Heart left ventricle (tissue), 16 donors: ENCODE results near the gene NEDD4L. TPM values are rescaled to one million over a fixed set of nuclear protein-coding genes. Genes with fewer than 3 reads are reported as not detected.

Experiments
- ATAC-seq, 4 donors: fragments of 200-7000 bp; cut with Tn5 transposase; one replicate each; pipeline ENCODE4 v1.9.1; 2020 to 2022; ENCODE audit warnings: moderate library complexity in 4 of 4, mild to moderate bottlenecking in 3 of 4, moderate number of reproducible peaks in 1 of 4
- DNase-seq, 5 donors: peaks; one replicate each; pipeline ENCODE4 v3.0.0-alpha.2; 2020
- H3K27ac ChIP-seq, 12 donors: fragments of 200-600 bp; sonication (generic) in 4 of 12; one replicate each; pipeline versions ENCODE4 v1.5.0 to v1.8.0; 2016 to 2022; ENCODE audit warnings: mild to moderate bottlenecking in 2 of 12
- H3K27me3 ChIP-seq, 9 donors: fragments of 200-600 bp; sonication (generic) in 2 of 9; one replicate each; pipeline versions ENCODE4 v1.5.1 to v1.8.0; 2016 to 2022; ENCODE audit warnings: mild to moderate bottlenecking in 3 of 9
- H3K36me3 ChIP-seq, 9 donors: fragments of 200-600 bp; sonication (generic) in 2 of 9; one replicate each; pipeline versions ENCODE4 v1.5.0 to v1.8.0; 2018 to 2022; ENCODE audit warnings: mild to moderate bottlenecking in 2 of 9
- H3K4me1 ChIP-seq, 12 donors: fragments of 200-600 bp; sonication (generic) in 4 of 12; one replicate each; pipeline versions ENCODE4 v1.5.0 to v1.8.0; 2016 to 2022; ENCODE audit warnings: mild to moderate bottlenecking in 3 of 12
- H3K4me3 ChIP-seq, 12 donors: fragments of 200-600 bp; sonication (generic) in 4 of 12; one replicate each; pipeline versions ENCODE4 v1.5.0 to v1.8.0; 2017 to 2022; ENCODE audit warnings: mild to moderate bottlenecking in 9 of 12, moderate library complexity in 4 of 12
- H3K9me3 ChIP-seq, 12 donors: fragments of 200-600 bp; sonication (generic) in 4 of 12; one replicate each; pipeline versions ENCODE4 v1.5.0 to v1.8.0; 2016 to 2022; ENCODE audit warnings: mild to moderate bottlenecking in 1 of 12
- POLR2A ChIP-seq, 2 donors: fragments of 450-650 bp; IDR thresholded peaks; one replicate each; pipeline ENCODE4 v1.6.1; 2017; ENCODE audit warnings: antibody characterized with exemption in 2 of 2, mild to moderate bottlenecking in 2 of 2, moderate library complexity in 2 of 2
- WGBS, 4 donors: extraction: QIAGEN DNeasy Blood & Tissue Kit in 2 of 4; methylation state at CpG; one replicate each; pipeline versions ENCODE4 v1.1.5 to v1.1.7; 2013 to 2018; 5-methylcytosine and 5-hydroxymethylcytosine counted together
- intact Hi-C, 10 donors: fragments of 100-400 bp; cut with DNase I; formaldehyde crosslinking; loops; one replicate each; pipeline versions ENCODE4 v1.11.1 to v1.14.2; 2022
- polyA plus RNA-seq, 2 donors: library from polyadenylated mRNA; stranded (reverse); fragments of 200-250 nt; gene quantifications; one replicate each; pipeline ENCODE4 v1.2.3, GENCODE V29; 2013
- total RNA-seq, 9 donors: library from RNA; depleted of rRNA in 2 of 9; stranded (reverse); fragments of >200 nt in 2 of 9; fragmentation: NEBNext Ultra II Directional in 3 of 9; extraction: Animal tissue kit (Norgen Biotek cat#: 25700) in 3 of 9; gene quantifications; one replicate each; pipeline versions ENCODE4 v1.1.0 to v1.2.4, GENCODE V29; 2016 to 2023
- TF ChIP-seq, protein P1 (sequence below), 12 donors: fragments of 200-600 bp; sonication (generic) in 4 of 12; IDR thresholded peaks; one replicate each; pipeline versions ENCODE4 v1.5.0 to v1.8.0; 2018 to 2022; ENCODE audit warnings: antibody characterized with exemption in 12 of 12, mild to moderate bottlenecking in 5 of 12
- donor health status: ischemic (EF 13 %, LVEDD 7.1; RV severe dilation, severe dysfunction).
- donor health status: healthy with polysubstance abuse.
- donor health status: DM: no; HTN: yes; CAD: no.
- donor health status: DM: no; HTN: no; CAD: no.
- donor health status: ischemic (EF 25% LVEDD 6.9; RV normal size, moderate dysfunction).
- donor health status: ischemic (EF 25% LVEDD 5.7; RV mildly dilated, moderate dysfunction).
- donor health status: healthy.
- donor health status: DM: yes; HTN: yes; CAD: no.
- donor health status: ischemic (EF 35%, LVEDD 5.7; RV mildly dilated, moderate dysfunction).
- donor health status: nonischemic (EF 11% LVEDD 7.7; RV severe dilation, severe dysfunction).
- donor health status: DM: yes; HTN: yes; CAD: no.
- donor health status: PGD.
- donor health status: ischemic (EF 29% LVEDD 5.4; RV normal size, mild dysfunction).
- donor health status: nonischemic (EF 23%, LVEDD 6.1; RV moderate dilation, normal function).

Gene NEDD4L
- total and polyA plus RNA-seq, 11 donors: 14.7 to 64.1 (median 51.7) TPM

DNA sequence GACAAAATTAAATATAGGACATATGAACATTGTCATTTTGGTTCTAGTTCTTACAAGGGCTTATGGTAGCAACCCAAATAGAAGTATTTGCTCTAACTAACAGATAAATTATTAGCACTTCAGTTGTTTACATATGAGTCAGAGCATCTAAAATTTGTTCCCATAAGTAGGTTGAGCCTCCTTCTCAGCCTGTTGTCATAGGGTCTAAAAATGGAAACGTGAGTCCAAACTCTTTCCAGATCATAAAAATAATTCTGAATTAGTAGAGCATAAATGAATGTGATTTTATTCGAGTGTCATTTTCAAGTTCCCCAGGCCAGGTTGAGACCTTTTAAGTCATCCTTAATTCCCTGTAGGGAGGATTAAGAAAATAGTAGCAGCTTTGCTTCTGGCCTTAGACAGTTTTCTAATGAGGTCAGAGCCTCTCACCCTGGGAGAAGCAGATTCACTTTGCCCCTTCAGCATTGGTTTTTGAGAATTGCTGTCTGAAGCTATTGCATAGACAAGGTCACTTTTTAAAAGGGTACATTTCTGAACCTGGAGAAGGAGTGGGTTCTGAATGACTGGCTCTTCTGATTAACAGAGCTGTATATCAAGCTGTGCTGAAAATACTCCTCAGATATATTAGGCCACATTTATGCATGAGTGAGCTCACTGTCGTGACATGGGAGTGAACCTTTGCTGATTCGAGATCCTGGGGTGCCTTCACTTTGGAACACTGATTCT is 164.3 kb downstream of the NEDD4L start:
- Histone ChIP-seq H3K27ac (peak overlapping the region in 10 of 12 donors; percentile 0 to 70 (median 46)), H3K9me3 (no peaks in the 10 kb centered on the region), H3K36me3 (no peaks in the 10 kb centered on the region), H3K4me3 (no peak overlapping the region), H3K27me3 (peaks cover 0 to 14% (median 0%) of the 10 kb centered on the region in 9 donors), H3K4me1 (peaks cover 0 to 24% (median 12%) of the 10 kb centered on the region in 12 donors)
- 24 to 33% (median 30%) methylated on average over 4 of the region's 4 CpGs for WGBS, 4 donors
- ATAC-seq (peak in 3 of 4 donors; percentile 41 to 75 (median 43)), DNase-seq (no peak)
- intact Hi-C loops: no loop called here
- no peak for TF ChIP-seq POLR2A (IDR thresholded peaks at IDR 0.05)
- TF ChIP-seq, protein P1, sequence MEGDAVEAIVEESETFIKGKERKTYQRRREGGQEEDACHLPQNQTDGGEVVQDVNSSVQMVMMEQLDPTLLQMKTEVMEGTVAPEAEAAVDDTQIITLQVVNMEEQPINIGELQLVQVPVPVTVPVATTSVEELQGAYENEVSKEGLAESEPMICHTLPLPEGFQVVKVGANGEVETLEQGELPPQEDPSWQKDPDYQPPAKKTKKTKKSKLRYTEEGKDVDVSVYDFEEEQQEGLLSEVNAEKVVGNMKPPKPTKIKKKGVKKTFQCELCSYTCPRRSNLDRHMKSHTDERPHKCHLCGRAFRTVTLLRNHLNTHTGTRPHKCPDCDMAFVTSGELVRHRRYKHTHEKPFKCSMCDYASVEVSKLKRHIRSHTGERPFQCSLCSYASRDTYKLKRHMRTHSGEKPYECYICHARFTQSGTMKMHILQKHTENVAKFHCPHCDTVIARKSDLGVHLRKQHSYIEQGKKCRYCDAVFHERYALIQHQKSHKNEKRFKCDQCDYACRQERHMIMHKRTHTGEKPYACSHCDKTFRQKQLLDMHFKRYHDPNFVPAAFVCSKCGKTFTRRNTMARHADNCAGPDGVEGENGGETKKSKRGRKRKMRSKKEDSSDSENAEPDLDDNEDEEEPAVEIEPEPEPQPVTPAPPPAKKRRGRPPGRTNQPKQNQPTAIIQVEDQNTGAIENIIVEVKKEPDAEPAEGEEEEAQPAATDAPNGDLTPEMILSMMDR (IDR thresholded peaks at IDR 0.05): no peak

GRCh38 chr18:58209326-58209725 is 165.3 kb downstream of the NEDD4L start:
- no peaks in the 10 kb centered on the region for H3K9me3 ChIP-seq
- peaks cover 0 to 24% (median 14%) of the 10 kb centered on the region in 12 donors for H3K4me1 ChIP-seq
- intact Hi-C loops: no loop called here
- TF ChIP-seq POLR2A (IDR thresholded peaks at IDR 0.05): no peak
- TF ChIP-seq, protein P1 (IDR thresholded peaks at IDR 0.05): no peak
- H3K27ac ChIP-seq: no peak overlapping the region
- no peak overlapping the region for H3K4me3 ChIP-seq
- H3K27me3 ChIP-seq: peaks cover 0 to 15% (median 0%) of the 10 kb centered on the region in 9 donors
- H3K36me3 ChIP-seq: no peaks in the 10 kb centered on the region
- WGBS, 4 donors: 77 to 86% (median 84%) methylated on average over 3 of the region's 3 CpGs
- ATAC-seq: no peak
- DNase-seq: no peak

- H3K27ac ChIP-seq: no peak overlapping the region
- WGBS, 4 donors: 95 to 96% (median 95%) methylated on average over 4 of the region's 4 CpGs
- no peaks in the 10 kb centered on the region for H3K36me3 ChIP-seq
- intact Hi-C loops: no loop called here
- no peak overlapping the region for H3K4me3 ChIP-seq
- peaks cover 0 to 25% (median 13%) of the 10 kb centered on the region in 12 donors for H3K4me1 ChIP-seq
- DNase-seq (no peak), ATAC-seq (no peak)
- no peak for TF ChIP-seq POLR2A (IDR thresholded peaks at IDR 0.05)
- TF ChIP-seq, protein P1 (IDR thresholded peaks at IDR 0.05): no peak
- H3K9me3 ChIP-seq: no peaks in the 10 kb centered on the region
- peaks cover 0 to 15% (median 0%) of the 10 kb centered on the region in 9 donors for H3K27me3 ChIP-seq
Measured at GRCh38 chr18:58211510-58211909, 167.5 kb downstream of the NEDD4L start.

- Histone ChIP-seq H3K4me3 (no peak overlapping the region), H3K27ac (no peak overlapping the region), H3K9me3 (no peaks in the 10 kb centered on the region), H3K27me3 (peaks cover 0 to 15% (median 0%) of the 10 kb centered on the region in 9 donors), H3K4me1 (peaks cover 0 to 23% (median 13%) of the 10 kb centered on the region in 12 donors), H3K36me3 (no peaks in the 10 kb centered on the region)
- intact Hi-C loops: no loop called here
- TF ChIP-seq POLR2A (IDR thresholded peaks at IDR 0.05): no peak
- TF ChIP-seq, protein P1 (IDR thresholded peaks at IDR 0.05): no peak
- ATAC-seq (no peak), DNase-seq (no peak)
- 84 to 96% (median 88%) methylated on average over 7 to 8 of the region's 8 CpGs for WGBS, 4 donors
Measured at GRCh38 chr18:58212274-58212673, 168.2 kb downstream of the NEDD4L start.
